DMS153 treated with DMSO at 0.1 percent for 48 hours (cell line): Measurements from ENCODE around the gene GRIA3.

ENCODE experiments used
- DNase-seq: peaks from one replicate; lab custom pipeline; 2025; ENCODE audit not compliant: unreplicated experiment; lab: John Stamatoyannopoulos, UW

The GRIA3 gene

DNA sequence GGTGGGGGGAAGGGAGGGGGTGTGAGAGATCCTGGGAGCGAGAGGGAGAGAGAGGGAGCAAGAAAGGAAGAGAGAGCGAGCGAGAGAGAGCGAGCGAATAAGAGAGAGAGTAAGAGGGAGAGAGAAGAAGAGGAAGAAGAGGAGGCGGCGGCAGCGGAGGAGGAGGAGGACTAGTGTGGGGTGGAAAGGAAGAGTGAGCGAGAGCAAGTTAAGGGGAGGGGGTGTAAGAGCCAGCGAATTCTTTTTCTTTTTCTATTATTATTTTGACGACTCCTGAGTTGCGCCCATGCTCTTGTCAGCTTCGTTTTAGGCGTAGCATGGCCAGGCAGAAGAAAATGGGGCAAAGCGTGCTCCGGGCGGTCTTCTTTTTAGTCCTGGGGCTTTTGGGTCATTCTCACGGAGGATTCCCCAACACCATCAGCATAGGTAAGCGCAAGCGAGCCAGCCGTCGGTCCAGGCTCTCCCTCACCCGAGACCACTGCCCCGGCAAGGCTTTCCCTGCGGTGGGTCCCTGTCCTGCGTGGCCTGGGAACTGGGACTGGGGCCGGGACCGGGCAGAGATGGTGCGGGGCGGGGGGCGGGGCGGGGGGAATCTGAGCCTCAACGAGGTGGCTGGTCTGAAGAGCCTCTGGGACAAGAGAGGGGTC, at the start of gene GRIA3:
GRIA3 (plus strand) TSS at position 60 of the 647 bp plus-strand sequence; CDS start at position 318, 258 bp downstream.
- no peak for DNase-seq

DNA sequence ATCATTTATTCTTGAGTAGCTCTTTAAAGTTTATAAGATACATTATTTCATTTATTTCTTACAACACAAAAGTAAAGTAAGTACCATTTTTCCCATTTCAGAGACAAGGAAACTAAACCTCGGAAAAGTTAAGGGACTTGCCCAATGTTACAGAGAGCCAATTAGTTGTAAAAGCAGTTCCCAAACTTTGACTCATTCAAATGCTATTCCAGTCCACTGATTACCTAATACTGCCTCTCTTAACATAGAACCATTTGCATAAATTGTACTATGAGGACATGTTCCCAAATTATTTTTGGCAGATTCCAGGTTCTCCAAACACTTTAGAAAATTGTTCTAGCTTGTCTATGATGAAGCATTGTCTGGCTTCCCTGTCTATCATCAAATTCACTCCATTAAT, 45.6 kb upstream of the GRIA3 start:
- no peak for DNase-seq

DNA sequence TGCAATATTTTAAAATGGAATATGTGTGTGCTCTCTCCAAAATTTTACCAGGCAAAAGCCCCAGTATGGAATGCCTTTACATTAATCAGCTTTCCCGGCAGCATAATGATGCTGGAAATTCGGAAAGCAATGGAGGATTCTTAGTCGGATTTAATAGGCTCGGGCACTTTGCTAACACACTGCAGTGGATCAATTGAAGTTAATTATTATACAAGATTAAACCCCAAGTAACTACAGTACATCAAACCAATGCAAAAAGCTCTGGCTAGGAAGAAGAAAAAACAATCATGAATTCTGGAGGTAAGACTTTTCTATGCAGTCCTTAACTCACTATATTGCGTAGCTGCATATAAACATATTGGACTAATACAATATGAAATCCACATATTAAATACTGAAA, 43.6 kb upstream of the GRIA3 start:
- DNase-seq, result no peak

DNA sequence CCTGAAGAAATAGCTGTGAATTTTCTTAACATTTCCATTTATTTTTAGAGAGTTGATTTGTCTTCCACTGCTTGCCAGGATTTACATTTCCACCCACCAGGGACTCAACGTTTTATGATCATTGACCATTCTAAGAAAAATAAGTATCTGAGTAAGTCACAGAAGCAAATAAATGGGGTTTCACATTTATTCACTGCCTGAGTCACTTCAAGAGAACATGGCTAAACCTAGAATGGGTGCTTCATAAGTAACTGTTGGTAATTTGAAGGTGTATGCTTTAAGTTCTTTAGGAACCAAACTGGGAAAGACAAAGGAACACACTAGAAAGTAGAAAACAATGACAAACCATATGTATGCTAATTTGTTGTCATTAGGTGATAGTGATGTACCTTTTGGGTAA, 43.2 kb upstream of the GRIA3 start:
- no peak for DNase-seq

DNA sequence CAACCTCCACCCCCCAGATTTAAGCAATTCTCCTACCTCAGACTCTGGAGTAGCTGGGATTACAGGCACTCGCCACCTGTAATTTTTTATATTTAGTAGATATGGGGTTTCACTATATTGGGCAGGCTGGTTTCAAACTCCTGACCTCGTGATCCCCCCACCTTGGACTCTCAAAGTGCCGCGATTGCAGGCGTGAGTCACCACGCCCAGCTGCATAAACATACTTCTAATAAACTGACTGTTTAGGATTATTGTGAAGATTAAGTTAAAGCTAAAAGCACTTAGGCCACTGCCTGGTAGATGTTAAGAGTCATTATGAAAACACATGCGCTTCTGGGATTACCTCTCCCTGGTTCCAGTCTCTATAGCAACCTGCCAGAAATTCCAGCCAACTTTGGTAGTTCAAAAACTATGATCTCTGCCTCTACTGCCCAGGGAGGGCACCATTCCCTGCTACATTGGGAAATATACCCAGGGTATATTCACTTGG, 30.2 kb upstream of the GRIA3 start:
- no peak for DNase-seq

GRCh38 chrX:123155327-123155726, 28.8 kb upstream of the GRIA3 start:
- no peak for DNase-seq

DNA sequence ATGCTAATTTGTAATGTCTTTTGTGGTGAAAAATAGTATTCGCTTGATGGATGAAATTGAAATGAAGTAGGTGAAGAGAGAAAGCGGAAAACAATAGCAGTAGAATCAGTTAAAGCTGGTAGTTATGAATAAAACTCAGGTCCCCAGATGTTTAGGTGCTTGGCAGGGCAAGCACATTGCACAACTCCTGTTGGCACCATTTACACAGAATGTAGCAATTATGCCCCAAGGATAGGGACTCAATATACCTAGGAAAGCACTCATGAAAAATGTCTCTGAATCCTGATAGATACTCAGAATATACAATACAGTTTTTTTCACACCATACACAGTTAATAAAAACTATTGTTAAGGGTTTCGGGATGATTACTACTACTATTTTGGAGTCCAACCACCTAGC, 26.5 kb upstream of the GRIA3 start:
- DNase-seq, result no peak

GRCh38 chrX:123159403-123159802, 24.7 kb upstream of the GRIA3 start:
- no peak for DNase-seq

DNA sequence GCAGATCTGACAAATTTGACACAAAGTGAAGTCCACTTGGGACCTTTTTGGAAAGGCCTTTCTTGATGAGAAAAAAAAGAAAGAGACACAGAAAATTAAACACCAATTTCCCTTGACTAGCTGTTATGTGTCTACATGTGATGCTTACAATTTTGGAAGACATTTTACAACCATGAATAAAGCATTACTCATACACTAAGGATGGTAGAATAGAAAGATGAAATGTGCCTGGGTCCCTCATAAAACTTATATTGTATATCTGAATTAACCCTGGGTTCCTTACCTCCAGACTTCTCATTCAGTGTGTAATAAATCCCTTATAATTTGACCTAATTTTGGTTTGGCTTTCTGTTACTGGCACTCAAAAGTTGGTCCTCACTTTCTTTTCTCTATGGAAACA, 16.5 kb upstream of the GRIA3 start:
- DNase-seq, result no peak

DNA sequence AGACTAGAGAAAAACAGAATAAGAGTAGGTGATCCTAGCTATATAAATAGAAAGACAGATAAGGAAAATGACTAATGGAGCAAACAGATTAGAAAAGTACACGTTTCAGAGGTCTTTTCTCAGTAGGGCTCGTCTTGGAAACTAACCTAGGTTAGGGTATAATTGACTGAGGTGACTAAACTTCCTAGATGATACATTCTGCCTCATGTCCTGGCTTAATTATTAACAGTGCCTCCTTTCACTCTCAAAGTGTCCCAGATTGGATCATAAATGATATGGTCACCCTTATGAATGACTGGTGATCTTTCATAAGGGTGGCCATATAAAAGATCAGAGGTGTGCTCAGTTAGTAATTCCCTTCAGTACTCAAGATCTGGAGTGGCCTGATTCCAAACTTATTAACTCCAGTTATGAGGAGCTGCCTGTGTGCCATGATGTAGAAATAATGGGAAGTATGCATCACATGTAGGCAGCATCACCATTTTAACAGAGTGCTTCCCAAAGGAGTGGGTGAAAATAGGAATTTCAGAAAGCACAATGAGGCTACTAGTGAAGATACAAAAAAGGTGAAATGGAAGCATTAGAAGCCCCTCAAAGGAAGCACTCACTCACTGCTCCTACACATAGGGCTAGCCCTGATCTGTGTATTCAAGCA, 14.7 kb upstream of the GRIA3 start:
- DNase-seq, result no peak

GRCh38 chrX:123170546-123170945, 13.5 kb upstream of the GRIA3 start:
- DNase-seq, result no peak

DNA sequence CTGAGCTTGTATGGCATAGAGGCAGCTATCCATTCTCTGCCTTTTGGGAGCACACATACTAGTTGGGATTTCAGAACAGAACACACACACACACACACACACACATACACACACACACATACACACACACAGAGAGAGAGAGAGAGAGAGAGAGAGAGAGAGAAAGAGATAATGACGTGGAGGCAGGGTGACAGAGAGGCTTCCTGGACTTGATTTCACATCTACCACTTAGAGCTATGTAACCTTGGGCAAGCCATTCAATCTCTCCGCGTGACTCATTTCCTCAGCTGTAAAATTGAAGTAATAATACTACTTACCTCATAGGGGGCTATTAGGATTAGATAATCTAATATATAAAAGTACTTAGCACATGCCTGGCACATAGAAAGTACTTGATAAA, 12.3 kb upstream of the GRIA3 start:
- DNase-seq, result no peak

- no peak for DNase-seq
Measured at GRCh38 chrX:123172869-123173268, 11.2 kb upstream of the GRIA3 start.

DNA sequence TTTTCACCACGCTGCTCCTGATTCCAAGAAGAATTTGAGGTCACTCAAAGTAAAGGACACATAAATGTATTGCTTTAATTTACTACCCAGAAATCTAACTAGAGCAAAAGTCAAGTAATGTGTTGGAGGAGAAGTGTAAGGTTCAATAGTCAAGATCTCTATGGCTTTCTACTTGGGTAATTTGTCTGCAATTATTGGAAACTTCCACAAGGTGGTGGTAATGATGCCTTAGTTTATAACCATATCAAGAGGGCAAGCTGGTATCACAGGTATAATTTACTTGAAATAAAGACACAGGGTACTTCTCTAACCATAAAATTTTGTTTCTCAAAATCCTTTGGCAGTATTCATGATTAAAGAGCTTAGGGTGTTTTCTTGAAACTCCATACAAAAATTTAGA, 10.2 kb upstream of the GRIA3 start:
- DNase-seq, result no peak

- DNase-seq, result no peak
Measured at GRCh38 chrX:123175366-123176122, 8.5 kb upstream of the GRIA3 start.

DNA sequence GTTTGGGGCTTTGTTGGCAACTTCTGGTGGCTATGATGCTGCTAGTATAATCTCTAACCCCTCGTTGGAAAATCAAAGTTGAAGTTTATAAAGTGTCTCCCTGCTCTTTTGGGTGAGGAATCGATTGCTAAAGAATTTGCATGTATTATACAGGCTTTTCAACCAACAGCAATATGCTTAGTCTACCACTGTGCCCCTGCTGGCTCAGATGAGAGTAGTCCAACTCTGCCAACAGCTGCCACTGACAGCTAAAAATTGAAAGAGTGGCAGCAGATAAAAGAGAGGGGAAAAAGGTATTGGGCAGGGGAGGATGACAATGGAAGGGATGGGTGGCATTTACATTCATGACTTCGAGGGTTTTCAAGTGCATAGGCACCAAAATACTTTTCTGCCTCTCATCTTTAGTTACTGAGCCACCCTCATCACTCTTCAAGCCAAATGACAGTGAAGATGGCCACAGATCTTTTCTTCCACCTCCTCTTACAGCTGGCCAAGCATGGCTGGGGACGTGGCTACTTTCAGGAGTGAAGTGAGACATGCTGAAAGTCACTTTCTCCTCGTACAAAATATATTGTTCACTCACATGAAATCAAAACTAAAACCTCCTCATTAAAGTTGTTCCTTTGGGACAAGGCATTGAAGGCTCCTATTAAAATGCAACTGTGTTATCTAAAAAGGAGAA, 2.7 kb upstream of the GRIA3 start:
- no peak for DNase-seq

DNA sequence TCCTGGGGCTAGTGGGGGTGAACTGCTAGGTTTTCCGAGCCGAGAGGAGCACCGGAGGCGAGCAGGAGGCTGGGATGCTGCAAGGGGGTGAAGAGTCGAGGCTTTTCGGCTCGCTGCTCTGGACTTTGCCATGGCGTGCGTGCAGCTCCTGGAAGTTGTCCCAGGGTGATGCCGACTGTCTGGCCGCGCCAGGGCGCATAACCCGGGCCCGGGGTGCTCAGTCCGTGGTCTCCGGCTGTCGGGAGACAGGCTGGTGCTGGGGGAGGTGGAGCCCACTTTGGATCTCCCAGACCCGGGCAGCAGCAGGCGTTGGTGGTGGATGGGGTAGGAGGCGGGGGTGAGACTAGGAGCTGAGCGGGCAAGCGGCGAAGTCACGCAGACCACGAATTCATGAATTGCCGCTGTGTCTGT, 793 bp downstream of the GRIA3 start:
- DNase-seq, result no peak

DNA sequence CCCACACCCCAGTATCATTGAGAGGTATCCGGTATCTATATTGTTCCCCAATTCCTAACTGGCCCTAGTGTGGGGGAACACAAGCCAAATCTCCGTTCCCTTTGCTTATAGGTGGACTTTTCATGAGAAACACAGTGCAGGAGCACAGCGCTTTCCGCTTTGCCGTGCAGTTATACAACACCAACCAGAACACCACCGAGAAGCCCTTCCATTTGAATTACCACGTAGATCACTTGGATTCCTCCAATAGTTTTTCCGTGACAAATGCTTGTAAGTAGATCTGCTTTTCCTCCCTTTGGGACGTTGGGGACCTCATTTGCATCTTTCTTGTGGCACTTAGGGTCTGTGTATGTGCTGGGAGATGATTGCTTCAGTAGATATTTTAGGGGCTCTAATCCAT, 1.6 kb downstream of the GRIA3 start:
- no peak for DNase-seq

DNA sequence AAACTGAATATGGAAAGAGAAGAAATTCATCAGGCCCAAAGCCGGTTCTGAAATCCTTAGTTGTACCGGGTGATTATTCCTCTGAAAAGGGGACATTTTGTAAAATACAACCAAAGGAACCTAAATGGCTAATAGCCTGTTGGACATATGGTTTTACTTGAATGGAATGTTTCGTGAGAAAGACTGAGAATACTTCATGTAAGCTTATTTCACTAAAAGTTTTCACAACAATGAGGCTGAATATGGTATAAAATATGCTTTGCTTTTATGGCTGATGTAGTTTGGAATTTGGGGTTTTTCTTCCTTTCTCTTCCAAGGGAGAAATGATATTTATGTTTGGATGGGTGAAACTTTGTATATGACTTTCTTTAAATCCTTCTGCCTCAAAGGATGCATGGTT, 2.7 kb downstream of the GRIA3 start:
- no peak for DNase-seq

DNA sequence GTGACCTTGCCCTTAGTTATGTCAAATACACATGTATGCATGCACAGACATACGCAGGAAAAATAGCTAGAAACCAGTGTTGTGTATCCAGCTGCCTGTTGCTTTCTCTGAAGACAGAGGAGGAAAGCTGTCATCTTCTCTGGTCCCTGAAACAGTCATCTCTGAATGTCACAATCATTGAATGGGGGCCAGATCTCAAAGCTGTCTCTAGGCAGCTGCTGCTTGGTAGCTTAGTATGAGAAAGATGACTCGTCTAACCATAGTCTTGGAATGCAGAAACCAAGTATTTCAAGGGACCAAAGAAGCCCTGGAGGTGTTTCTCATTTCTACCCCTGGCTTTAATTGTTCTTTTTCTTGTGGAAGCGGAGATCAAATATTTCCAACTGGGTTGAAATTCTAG, 4.0 kb downstream of the GRIA3 start:
- DNase-seq, result no peak

GRCh38 chrX:123189338-123189737, 5.3 kb downstream of the GRIA3 start:
- DNase-seq, result no peak

DNA sequence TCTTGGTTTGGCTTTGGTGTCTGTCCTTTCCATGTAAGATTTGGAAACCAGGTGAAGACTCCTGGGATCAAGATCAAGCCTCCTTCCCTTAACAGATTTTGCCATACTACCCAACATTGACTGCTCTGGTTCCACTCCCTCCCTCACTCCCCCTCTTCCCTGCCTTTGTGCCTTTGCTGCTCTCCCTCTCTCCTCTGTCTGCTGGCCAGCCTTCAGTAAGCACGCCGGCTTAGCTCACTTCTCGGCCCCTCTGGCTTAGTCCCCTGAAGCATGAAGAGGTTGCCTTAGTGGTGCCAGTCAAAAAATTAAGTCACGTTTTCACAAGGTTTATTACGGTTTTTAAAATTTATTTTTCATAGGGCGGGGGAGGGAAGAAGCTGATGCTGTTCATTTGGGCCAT, 6.0 kb downstream of the GRIA3 start:
- no peak for DNase-seq
